Dermis blood vessel endothelial cell (primary cell): ENCODE measurements around the gene MYH10. TPM values are rescaled to one million over a fixed set of nuclear protein-coding genes. Genes with fewer than 3 reads are reported as not detected.

ENCODE experiments used
- DNase-seq: peaks from one replicate; pipeline ENCODE4 v3.0.0; 2010
- total RNA-seq: library from RNA; depleted of rRNA; stranded (reverse); fragments of >200 nt; gene quantifications from 2 replicates; pipeline ENCODE4 v1.2.3, GENCODE V29; 2014

MYH10 gene
- total RNA-seq, 1 donor from 2014 or later, result 227 TPM

GRCh38 chr17:8602679-8603078 lies 27.8 kb downstream of the MYH10 start:
- DNase-seq, result no peak

- DNase-seq, result no peak
Measured at GRCh38 chr17:8599351-8600011, 31.0 kb downstream of the MYH10 start.

GRCh38 chr17:8598913-8599312 lies 31.6 kb downstream of the MYH10 start:
- DNase-seq, result no peak

GRCh38 chr17:8593830-8594229 lies 36.7 kb downstream of the MYH10 start:
- no peak for DNase-seq

GRCh38 chr17:8593276-8593675 lies 37.2 kb downstream of the MYH10 start:
- DNase-seq, result no peak

GRCh38 chr17:8588877-8589554 lies 41.5 kb downstream of the MYH10 start:
- DNase-seq, result no peak

- DNase-seq, result no peak
Measured at GRCh38 chr17:8586766-8587165, 43.8 kb downstream of the MYH10 start.

GRCh38 chr17:8585911-8586310 lies 44.6 kb downstream of the MYH10 start:
- no peak for DNase-seq

GRCh38 chr17:8583954-8584353 lies 46.6 kb downstream of the MYH10 start:
- no peak for DNase-seq

GRCh38 chr17:8580952-8581658 lies 49.4 kb downstream of the MYH10 start:
- no peak for DNase-seq

GRCh38 chr17:8577868-8578267 lies 52.7 kb downstream of the MYH10 start:
- no peak for DNase-seq

- DNase-seq, result no peak
Measured at GRCh38 chr17:8576559-8577294, 53.8 kb downstream of the MYH10 start.

- peak; percentile 19 for DNase-seq
Measured at GRCh38 chr17:8574687-8575086, 55.8 kb downstream of the MYH10 start.

- DNase-seq, result peak; percentile 25
Measured at GRCh38 chr17:8572764-8573163, 57.8 kb downstream of the MYH10 start.

GRCh38 chr17:8563981-8564602 lies 66.4 kb downstream of the MYH10 start:
- no peak for DNase-seq

GRCh38 chr17:8563024-8563776 lies 67.3 kb downstream of the MYH10 start:
- DNase-seq, result no peak

GRCh38 chr17:8558144-8558543 lies 72.4 kb downstream of the MYH10 start:
- no peak for DNase-seq

GRCh38 chr17:8557176-8557806 lies 73.2 kb downstream of the MYH10 start:
- DNase-seq, result no peak

- no peak for DNase-seq
Measured at GRCh38 chr17:8556074-8556473, 74.5 kb downstream of the MYH10 start.

GRCh38 chr17:8555062-8555461 lies 75.5 kb downstream of the MYH10 start:
- no peak for DNase-seq

- DNase-seq, result no peak
Measured at GRCh38 chr17:8552577-8553320, 77.8 kb downstream of the MYH10 start.
